ENCODE results near the gene ARNT2. TPM values are rescaled to one million over a fixed set of nuclear protein-coding genes. Genes with fewer than 3 reads are reported as not detected.

The ARNT2 gene
- total RNA-seq, 1 donor from 2014 or later = not detected

GRCh38 chr15:80612118-80612823, 208.1 kb downstream of the ARNT2 start:
- intact Hi-C loops (cut with micrococcal nuclease) = no loop called here

- intact Hi-C loops (cut with micrococcal nuclease) = no loop called here
Observed at GRCh38 chr15:80613762-80614365, 209.7 kb downstream of the ARNT2 start.

- intact Hi-C loops (cut with micrococcal nuclease) = no loop called here
Observed at GRCh38 chr15:80614711-80615360, 210.7 kb downstream of the ARNT2 start.

GRCh38 chr15:80615361-80615736, 211.2 kb downstream of the ARNT2 start:
- intact Hi-C loops (cut with micrococcal nuclease) = no loop called here

- intact Hi-C loops (cut with micrococcal nuclease) = no loop called here
Observed at GRCh38 chr15:80615783-80616391, 211.7 kb downstream of the ARNT2 start.

- intact Hi-C loops (cut with micrococcal nuclease) = no loop called here
Observed at GRCh38 chr15:80618685-80619400, 214.7 kb downstream of the ARNT2 start.

GRCh38 chr15:80619680-80620079, 215.5 kb downstream of the ARNT2 start:
- intact Hi-C loops (cut with micrococcal nuclease) = no loop called here

- intact Hi-C loops (cut with micrococcal nuclease) = no loop called here
Observed at GRCh38 chr15:80620141-80620540, 216.0 kb downstream of the ARNT2 start.

GRCh38 chr15:80620931-80621330, 216.7 kb downstream of the ARNT2 start:
- intact Hi-C loops (cut with micrococcal nuclease) = no loop called here

GRCh38 chr15:80626643-80627120, 222.5 kb downstream of the ARNT2 start:
- intact Hi-C loops (cut with micrococcal nuclease) = no loop called here

GRCh38 chr15:80629355-80629754, 225.2 kb downstream of the ARNT2 start:
- intact Hi-C loops (cut with micrococcal nuclease) = no loop called here

GRCh38 chr15:80630981-80631380, 226.8 kb downstream of the ARNT2 start:
- intact Hi-C loops (cut with micrococcal nuclease) = no loop called here

- intact Hi-C loops (cut with micrococcal nuclease) = no loop called here
Observed at GRCh38 chr15:80633221-80633620, 229.0 kb downstream of the ARNT2 start.

GRCh38 chr15:80635953-80636352, 231.8 kb downstream of the ARNT2 start:
- intact Hi-C loops (cut with micrococcal nuclease) = no loop called here

GRCh38 chr15:80636675-80637074, 232.5 kb downstream of the ARNT2 start:
- intact Hi-C loops (cut with micrococcal nuclease) = no loop called here

- intact Hi-C loops (cut with micrococcal nuclease) = no loop called here
Observed at GRCh38 chr15:80637747-80638146, 233.6 kb downstream of the ARNT2 start.

- intact Hi-C loops (cut with micrococcal nuclease) = no loop called here
Observed at GRCh38 chr15:80638553-80639167, 234.5 kb downstream of the ARNT2 start.

GRCh38 chr15:80639168-80639555, 235.0 kb downstream of the ARNT2 start:
- intact Hi-C loops (cut with micrococcal nuclease) = no loop called here

- intact Hi-C loops (cut with micrococcal nuclease) = no loop called here
Observed at GRCh38 chr15:80640531-80641121, 236.4 kb downstream of the ARNT2 start.

- intact Hi-C loops (cut with micrococcal nuclease) = no loop called here
Observed at GRCh38 chr15:80641384-80641783, 237.2 kb downstream of the ARNT2 start.
